Upper lobe of right lung (tissue), 1 donor: ENCODE measurements around the gene DPYSL3. TPM values are rescaled to one million over a fixed set of nuclear protein-coding genes. Genes with fewer than 3 reads are reported as not detected.

Source experiments
- ATAC-seq: fragments of 200-7000 bp; cut with Tn5 transposase; one replicate; pipeline ENCODE4 v1.9.1; 2020; ENCODE audit warnings: mild to moderate bottlenecking, moderate library complexity
- DNase-seq: peaks from one replicate; pipeline ENCODE4 v3.0.0-alpha.2; 2020
- H3K27ac ChIP-seq: fragments of 200-600 bp; one replicate; pipeline ENCODE4 v1.8.0; 2022
- H3K27me3 ChIP-seq: fragments of 200-600 bp; one replicate; pipeline ENCODE4 v1.8.0; 2022; ENCODE audit warnings: mild to moderate bottlenecking
- H3K36me3 ChIP-seq: fragments of 200-600 bp; one replicate; pipeline ENCODE4 v1.8.0; 2022
- H3K4me1 ChIP-seq: fragments of 200-600 bp; one replicate; pipeline ENCODE4 v1.8.0; 2022
- H3K4me3 ChIP-seq: fragments of 200-600 bp; one replicate; pipeline ENCODE4 v1.8.0; 2022; ENCODE audit warnings: mild to moderate bottlenecking
- H3K9me3 ChIP-seq: fragments of 200-600 bp; one replicate; pipeline ENCODE4 v1.8.0; 2022
- intact Hi-C: fragments of 100-400 bp; cut with DNase I; formaldehyde crosslinking; loops from one replicate; pipeline ENCODE4 v1.11.0; 2022
- total RNA-seq: library from RNA; stranded (reverse); fragmentation: NEBNext Ultra II Directional; extraction: Animal tissue kit (Norgen Biotek cat#: 25700); gene quantifications from one replicate; pipeline ENCODE4 v1.2.1, GENCODE V29; 2021
- TF ChIP-seq, protein P1 (sequence below): fragments of 200-600 bp; IDR thresholded peaks from one replicate; pipeline ENCODE4 v1.8.0; 2022; ENCODE audit warnings: antibody characterized with exemption
- donor health status: DM: no; HTN: yes; CAD: no; lungs with severe emphysema.

Gene DPYSL3
- total RNA-seq, 1 donor from 2014 or later: 52.8 TPM

GRCh38 chr5:147410496-147411358, 99.1 kb downstream of the DPYSL3 start:
- no peak overlapping the region for H3K4me3 ChIP-seq
- intact Hi-C loops: no loop called here
- no peak for DNase-seq
- H3K9me3 ChIP-seq: no peaks in the 10 kb centered on the region
- no peaks in the 10 kb centered on the region for H3K36me3 ChIP-seq
- H3K27me3 ChIP-seq: no peaks in the 10 kb centered on the region
- no peak for ATAC-seq
- H3K27ac ChIP-seq: no peak overlapping the region
- TF ChIP-seq, protein P1, sequence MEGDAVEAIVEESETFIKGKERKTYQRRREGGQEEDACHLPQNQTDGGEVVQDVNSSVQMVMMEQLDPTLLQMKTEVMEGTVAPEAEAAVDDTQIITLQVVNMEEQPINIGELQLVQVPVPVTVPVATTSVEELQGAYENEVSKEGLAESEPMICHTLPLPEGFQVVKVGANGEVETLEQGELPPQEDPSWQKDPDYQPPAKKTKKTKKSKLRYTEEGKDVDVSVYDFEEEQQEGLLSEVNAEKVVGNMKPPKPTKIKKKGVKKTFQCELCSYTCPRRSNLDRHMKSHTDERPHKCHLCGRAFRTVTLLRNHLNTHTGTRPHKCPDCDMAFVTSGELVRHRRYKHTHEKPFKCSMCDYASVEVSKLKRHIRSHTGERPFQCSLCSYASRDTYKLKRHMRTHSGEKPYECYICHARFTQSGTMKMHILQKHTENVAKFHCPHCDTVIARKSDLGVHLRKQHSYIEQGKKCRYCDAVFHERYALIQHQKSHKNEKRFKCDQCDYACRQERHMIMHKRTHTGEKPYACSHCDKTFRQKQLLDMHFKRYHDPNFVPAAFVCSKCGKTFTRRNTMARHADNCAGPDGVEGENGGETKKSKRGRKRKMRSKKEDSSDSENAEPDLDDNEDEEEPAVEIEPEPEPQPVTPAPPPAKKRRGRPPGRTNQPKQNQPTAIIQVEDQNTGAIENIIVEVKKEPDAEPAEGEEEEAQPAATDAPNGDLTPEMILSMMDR: no peak
- peaks cover 6% of the 10 kb centered on the region for H3K4me1 ChIP-seq

GRCh38 chr5:147408980-147409379, 100.9 kb downstream of the DPYSL3 start:
- Histone ChIP-seq H3K4me1 (peaks cover 16% of the 10 kb centered on the region), H3K27me3 (no peaks in the 10 kb centered on the region), H3K9me3 (no peaks in the 10 kb centered on the region), H3K4me3 (no peak overlapping the region), H3K27ac (no peak overlapping the region), H3K36me3 (no peaks in the 10 kb centered on the region)
- intact Hi-C loops: no loop called here
- DNase-seq (no peak), ATAC-seq (no peak)
- TF ChIP-seq, protein P1: no peak

DNA sequence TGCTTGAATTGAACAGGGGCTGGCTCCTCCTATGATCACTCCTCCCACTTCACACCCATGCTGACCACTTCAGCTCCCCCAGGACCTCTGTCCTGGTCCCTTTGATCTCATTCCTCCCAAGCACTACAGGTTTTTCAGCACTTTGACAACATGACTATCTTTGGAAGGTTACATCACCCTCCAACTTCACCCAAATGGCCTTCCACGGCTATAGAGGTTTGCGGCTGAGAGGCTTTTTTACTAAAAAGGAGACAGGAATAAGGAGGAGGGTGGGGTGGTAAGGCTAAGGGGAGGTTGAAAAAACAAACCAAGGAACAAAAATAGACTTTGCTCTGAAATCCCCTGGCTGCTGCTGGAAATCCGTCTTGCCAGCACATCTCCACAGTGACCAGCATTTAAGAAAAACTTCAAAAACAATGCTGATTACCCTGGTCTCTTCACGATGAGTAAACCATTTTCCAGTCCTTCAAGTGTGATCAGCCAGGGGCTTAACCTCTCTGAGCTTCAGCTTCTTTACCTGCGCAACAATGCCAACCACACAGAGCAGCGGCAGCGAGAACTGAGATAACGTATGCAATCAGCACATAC, 102.7 kb downstream of the DPYSL3 start:
- no peaks in the 10 kb centered on the region for H3K27me3 ChIP-seq
- intact Hi-C loops: no loop called here
- no peak overlapping the region for H3K4me3 ChIP-seq
- DNase-seq (no peak), ATAC-seq (no peak)
- TF ChIP-seq, protein P1: no peak
- peaks cover 29% of the 10 kb centered on the region for H3K4me1 ChIP-seq
- H3K27ac ChIP-seq: no peak overlapping the region
- no peaks in the 10 kb centered on the region for H3K36me3 ChIP-seq
- H3K9me3 ChIP-seq: no peaks in the 10 kb centered on the region

- ATAC-seq: no peak
- DNase-seq: no peak
- TF ChIP-seq, protein P1: no peak
- no peak overlapping the region for H3K27ac ChIP-seq
- no peaks in the 10 kb centered on the region for H3K27me3 ChIP-seq
- intact Hi-C loops: no loop called here
- H3K36me3 ChIP-seq: no peaks in the 10 kb centered on the region
- H3K4me3 ChIP-seq: no peak overlapping the region
- no peaks in the 10 kb centered on the region for H3K9me3 ChIP-seq
- peaks cover 29% of the 10 kb centered on the region for H3K4me1 ChIP-seq
Observed at GRCh38 chr5:147406636-147407035, 103.2 kb downstream of the DPYSL3 start.

- DNase-seq (no peak), ATAC-seq (no peak)
- Histone ChIP-seq H3K27ac (peak overlapping the region; percentile 65), H3K9me3 (no peaks in the 10 kb centered on the region), H3K4me3 (no peak overlapping the region), H3K36me3 (peaks cover 13% of the 10 kb centered on the region), H3K27me3 (no peaks in the 10 kb centered on the region), H3K4me1 (peaks cover 23% of the 10 kb centered on the region)
- intact Hi-C loops: no loop called here
- TF ChIP-seq, protein P1: no peak
Observed at GRCh38 chr5:147404706-147405105, 105.2 kb downstream of the DPYSL3 start.
